ENCODE results near the gene ABCG5.

GRCh38 chr2:43774617-43775016 is 64.0 kb downstream of the ABCG5 start:
- no peak for TF ChIP-seq CTCF (IDR thresholded peaks at IDR 0.05; ENCODE audit: insufficient read depth, low read length)
- no peak for TF ChIP-seq POLR2AphosphoS5 (IDR thresholded peaks at IDR 0.05; ENCODE audit: low read depth)
- TF ChIP-seq REST (IDR thresholded peaks at IDR 0.05; ENCODE audit: insufficient replicate concordance, low read depth) = no peak
- TF ChIP-seq SPI1 (IDR thresholded peaks at IDR 0.05; ENCODE audit: borderline replicate concordance, low read depth) = no peak

All from HL-60 (cell line).